Endothelial cell of umbilical vein (primary cell): Measurements from ENCODE around the gene ATP1B3. TPM values are rescaled to one million over a fixed set of nuclear protein-coding genes. Genes with fewer than 3 reads are reported as not detected.
A peak's percentile ranks its signal among the peaks of the same experiment; 100 is the strongest.

ENCODE experiments used
- BruUV-seq: library from RNA; stranded (reverse); fragments of 400-500 nt; replicated peaks from 2 replicates; lab custom pipeline; 2021; lab: Mats Ljungman, UMichigan
- CTCF ChIA-PET: fragments of 300-600, 350-600 bp; sonication (Branson Sonifier 250); formaldehyde crosslinking; loops from one replicate; lab custom pipeline; 2021; ENCODE audit warnings: antibody characterized with exemption, inconsistent platforms; lab: Charles Lee
- POLR2A ChIA-PET: fragments of 300-600, 350-600 bp; sonication (Branson Sonifier 250); formaldehyde crosslinking; loops from one replicate; lab custom pipeline; 2021; ENCODE audit warnings: antibody characterized with exemption, inconsistent platforms; lab: Charles Lee
- DNase-seq: peaks from one replicate; pipeline ENCODE4 v3.0.0-alpha.2; 2011; ENCODE audit warnings: low read depth, low spot score
- FAIRE-seq: peaks from 2 replicates; lab custom pipeline; 2011; peaks lifted over from hg19 to GRCh38; lab: Jason Lieb, UNC
- H2AFZ ChIP-seq: 2 replicates; pipeline ENCODE4 v1.6.0; 2012; ENCODE audit warnings: low read depth, low read length, control low read depth, inconsistent platforms
- H3K27ac ChIP-seq: 2 replicates; pipeline ENCODE4 v1.5.1; 2011; ENCODE audit warnings: low read depth, mild to moderate bottlenecking, control low read depth, low read length, moderate library complexity; ENCODE audit not compliant: insufficient read depth
- H3K27me3 ChIP-seq, 2 experiments: 2 replicates each; pipeline versions ENCODE4 v1.6.0 to v1.6.1; 2011; ENCODE audit warnings: low read length in 2 of 2, mixed read lengths in 1 of 2; ENCODE audit not compliant: control insufficient read depth in 2 of 2, insufficient read depth in 2 of 2
- H3K36me3 ChIP-seq, 2 experiments: 2 replicates in 1 of 2; 3 replicates in 1 of 2; pipeline ENCODE4 v1.5.1; 2011; ENCODE audit warnings: low read length in 2 of 2, mild to moderate bottlenecking in 1 of 2, moderate library complexity in 1 of 2; ENCODE audit not compliant: control insufficient read depth in 2 of 2, insufficient read depth in 2 of 2; ENCODE audit errors: extremely low read depth in 1 of 2
- H3K4me1 ChIP-seq: 3 replicates; pipeline ENCODE4 v1.5.1; 2011; ENCODE audit warnings: mild to moderate bottlenecking, low read length; ENCODE audit not compliant: control insufficient read depth, insufficient read depth; ENCODE audit errors: extremely low read depth
- H3K4me2 ChIP-seq: 2 replicates; pipeline ENCODE4 v1.6.1; 2011; ENCODE audit warnings: low read length, control low read depth, mixed read lengths; ENCODE audit not compliant: insufficient read depth
- H3K4me3 ChIP-seq, 3 experiments: fragments of 200-600 bp in 1 of 3; sonication (generic), shearing (Covaris generic) in 1 of 3; replicated peaks in 1 of 3; 2 replicates each; pipeline ENCODE4 v1.5.1; 2011 to 2016; ENCODE audit warnings: control low read depth in 3 of 3, low read length in 3 of 3, mild to moderate bottlenecking in 2 of 3, inconsistent platforms in 1 of 3, low read depth in 1 of 3, moderate library complexity in 1 of 3; ENCODE audit not compliant: insufficient read depth in 1 of 3
- H3K79me2 ChIP-seq: 2 replicates; pipeline ENCODE4 v1.6.0; 2012; ENCODE audit warnings: low read length, inconsistent platforms; ENCODE audit not compliant: control insufficient read depth, insufficient read depth
- H3K9ac ChIP-seq: replicated peaks from 2 replicates; pipeline ENCODE3; 2011; ENCODE audit warnings: low read length, control low read depth; ENCODE audit not compliant: insufficient read depth; ENCODE audit errors: extremely low read depth
- H3K9me1 ChIP-seq: replicated peaks from 3 replicates; pipeline ENCODE4 v1.6.0; 2011; ENCODE audit warnings: mild to moderate bottlenecking, low read length; ENCODE audit not compliant: control insufficient read depth, insufficient read depth; ENCODE audit errors: extremely low read depth
- H3K9me3 ChIP-seq: replicated peaks from 2 replicates; pipeline ENCODE4 v1.5.1; 2012; ENCODE audit warnings: low read length, inconsistent platforms; ENCODE audit not compliant: control insufficient read depth, insufficient read depth
- H4K20me1 ChIP-seq: replicated peaks from 2 replicates; pipeline ENCODE3; 2011; ENCODE audit warnings: mild to moderate bottlenecking, low read length; ENCODE audit not compliant: control insufficient read depth, insufficient read depth; ENCODE audit errors: extremely low read depth
- CTCF ChIP-seq, 2 donors: IDR thresholded peaks; 1 replicate in 1 of 2; 2 replicates in 1 of 2; pipeline ENCODE4 v1.5.1; 2011; ENCODE audit warnings: low read length in 2 of 2, mild to moderate bottlenecking in 2 of 2, moderate library complexity in 2 of 2, control low read depth in 1 of 2, inconsistent platforms in 1 of 2, low read depth in 1 of 2; ENCODE audit not compliant: insufficient read depth in 1 of 2; ENCODE audit errors: extremely low read depth in 1 of 2
- EZH2 ChIP-seq: IDR thresholded peaks from 2 replicates; pipeline ENCODE4 v1.6.1; 2012; ENCODE audit warnings: borderline replicate concordance, low read depth, mild to moderate bottlenecking, moderate library complexity, low read length, inconsistent platforms; ENCODE audit not compliant: severe bottlenecking
- FOS ChIP-seq: IDR thresholded peaks from 2 replicates; pipeline ENCODE4 v1.6.1; 2011; ENCODE audit warnings: mild to moderate bottlenecking, low read length, moderate library complexity, borderline replicate concordance; ENCODE audit not compliant: insufficient read depth
- GATA2 ChIP-seq: IDR thresholded peaks from 2 replicates; pipeline ENCODE4 v1.7.0; 2011; ENCODE audit warnings: low read depth, mild to moderate bottlenecking, moderate library complexity, mixed read lengths, low read length; ENCODE audit not compliant: insufficient read length, insufficient read depth
- JUN ChIP-seq: IDR thresholded peaks from 2 replicates; pipeline ENCODE4 v1.6.1; 2011; ENCODE audit warnings: borderline replicate concordance, low read depth; ENCODE audit not compliant: insufficient read length, insufficient read depth
- MYC ChIP-seq: IDR thresholded peaks from one replicate; pipeline ENCODE4 v1.6.1; 2011; ENCODE audit warnings: mild to moderate bottlenecking, low read depth, low read length
- POLR2A ChIP-seq: IDR thresholded peaks from 2 replicates; pipeline ENCODE4 v1.6.1; 2012; ENCODE audit warnings: low read depth, mild to moderate bottlenecking, control low read depth, low read length
- POLR2AphosphoS5 ChIP-seq: IDR thresholded peaks from 2 replicates; pipeline ENCODE4 v1.6.1; 2012; ENCODE audit warnings: low read depth, mild to moderate bottlenecking, control low read depth, low read length, moderate library complexity; ENCODE audit not compliant: insufficient read depth
- dilution Hi-C: fragments of 300-500 bp; cut with MboI; formaldehyde crosslinking; loops from one replicate; pipeline ENCODE4 v1.15.0; 2019; ENCODE audit warnings: low sequenced_read_pairs; ENCODE audit not compliant: extremely low pct_ligation_motif_present
- intact Hi-C: fragments of 100-400 bp; cut with micrococcal nuclease; formaldehyde crosslinking; loops from one replicate; pipeline ENCODE4 v1.10.0; 2022
- polyA plus RNA-seq, 4 experiments: library from polyadenylated mRNA; depleted of rRNA in 3 of 4; stranded (reverse) in 3 of 4; unstranded in 1 of 4; fragments of >200 nt; gene quantifications; 2 replicates each; pipeline versions ENCODE4 v1.2.1 to v1.2.3, GENCODE V29; 2011 to 2012; ENCODE audit warnings: missing spikeins in 1 of 4
- total RNA-seq: library from RNA; stranded (reverse); gene quantifications from 2 replicates; pipeline ENCODE4 v1.2.3, GENCODE V29; 2021
- TF ChIP-seq, protein P1 (sequence below): IDR thresholded peaks from 2 replicates; pipeline ENCODE4 v1.6.1; 2011; ENCODE audit not compliant: insufficient read depth, insufficient read length

ATP1B3 gene
- total and polyA plus RNA-seq, 2 donors (not counting 3 experiments of a cell fraction or from before 2014, with no cell fraction given), result 227 to 279 TPM

DNA sequence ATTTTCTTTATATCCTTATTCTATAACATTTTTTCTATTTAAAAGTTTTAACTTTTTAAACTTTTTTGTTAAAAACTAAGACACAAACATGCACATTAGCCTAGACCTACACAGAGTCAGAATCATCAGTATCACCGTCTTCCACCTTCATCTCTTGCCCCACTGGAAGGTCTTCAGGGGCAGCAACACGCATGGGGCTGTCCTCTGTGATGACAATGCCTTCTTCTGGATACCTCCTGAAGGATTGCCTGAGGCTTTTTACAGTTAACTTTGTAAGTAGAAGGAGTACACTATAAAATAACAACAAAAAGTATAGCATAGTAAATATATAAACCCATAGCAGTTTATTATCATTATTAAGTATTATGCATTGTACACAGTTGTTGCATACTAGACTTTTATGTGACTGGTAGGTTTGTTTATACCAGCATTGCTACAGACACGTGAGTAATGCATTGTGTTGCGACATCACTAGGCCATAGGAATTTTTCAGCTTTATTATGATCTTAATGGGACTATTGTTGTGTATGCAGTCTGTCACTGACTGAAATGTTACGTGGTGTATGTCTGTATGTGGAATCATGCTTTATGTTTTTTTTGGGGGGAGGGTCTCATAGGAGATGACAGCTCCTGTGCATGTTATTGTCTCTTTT is 18.2 kb downstream of the ATP1B3 start:
- Histone ChIP-seq H2AFZ (no peak overlapping the region), H4K20me1 (peaks cover 15% of the 10 kb centered on the region), H3K79me2 (peaks cover 80% of the 10 kb centered on the region), H3K9me3 (no peaks in the 10 kb centered on the region), H3K27ac (no peak overlapping the region), H3K9me1 (peaks cover 2% of the 10 kb centered on the region), H3K27me3 (no peaks in the 10 kb centered on the region), H3K4me2 (no peak overlapping the region), H3K4me3 (no peak overlapping the region), H3K9ac (no peak overlapping the region), H3K4me1 (no peaks in the 10 kb centered on the region), H3K36me3 (no peaks in the 10 kb centered on the region)
- TF ChIP-seq POLR2A (no peak), CTCF (IDR thresholded peaks at IDR 0.05; ENCODE audit: extremely low read depth in 1 of 2, insufficient read depth in 1 of 2, low read depth in 1 of 2, low read length in 2 of 2) (no peak), POLR2AphosphoS5 (no peak), MYC (no peak), FOS (no peak), JUN (no peak), EZH2 (no peak), GATA2 (no peak)
- TF ChIP-seq, protein P1, sequence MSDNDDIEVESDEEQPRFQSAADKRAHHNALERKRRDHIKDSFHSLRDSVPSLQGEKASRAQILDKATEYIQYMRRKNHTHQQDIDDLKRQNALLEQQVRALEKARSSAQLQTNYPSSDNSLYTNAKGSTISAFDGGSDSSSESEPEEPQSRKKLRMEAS, result no peak
- FAIRE-seq, result no peak
- ChIA-PET POLR2A (no interaction called here), CTCF (interaction anchor here (0.5 to 2.9 kb wide), 8 partner anchors 9 to 434 kb away, joined by 3 to 17 read pairs (median 4); no protein-coding TSS in a partner anchor)
- intact Hi-C loops (no loop called here), dilution Hi-C loops (no loop called here)
- DNase-seq, result peak; percentile 39
- no TSS peak for BruUV-seq
